Vagina (tissue), 2 donors: ENCODE results near the gene TNFSF13. TPM values are rescaled to one million over a fixed set of nuclear protein-coding genes. Genes with fewer than 3 reads are reported as not detected.

Experiments
- DNase-seq, 2 donors: peaks; one replicate each; pipeline ENCODE4 v3.0.0-alpha.2; 2017; ENCODE audit errors: extremely low spot score in 2 of 2
- H3K27ac ChIP-seq: fragments of 200-600 bp; sonication (generic); one replicate; pipeline ENCODE4 v1.5.1; 2019
- H3K27me3 ChIP-seq: fragments of 200-600 bp; sonication (generic); one replicate; pipeline ENCODE4 v1.5.1; 2019
- H3K36me3 ChIP-seq, 2 donors: fragments of 200-600 bp; sonication (generic); one replicate each; pipeline ENCODE4 v1.5.1; 2017 to 2019
- H3K4me1 ChIP-seq: fragments of 200-600 bp; sonication (generic); one replicate; pipeline ENCODE4 v1.5.1; 2019
- H3K4me3 ChIP-seq, 2 donors: fragments of 200-600 bp; sonication (generic); 1 replicate in 1 of 2; 2 replicates in 1 of 2; pipeline ENCODE4 v1.5.1; 2016 to 2019
- H3K9me3 ChIP-seq: fragments of 200-600 bp; sonication (generic); one replicate; pipeline ENCODE4 v1.5.1; 2019
- POLR2A ChIP-seq, 2 donors: fragments of 450-650 bp; IDR thresholded peaks; one replicate each; pipeline ENCODE4 v1.6.1; 2017; ENCODE audit warnings: antibody characterized with exemption in 2 of 2, mild to moderate bottlenecking in 2 of 2, moderate library complexity in 2 of 2
- POLR2AphosphoS5 ChIP-seq, 2 donors: sonication (generic); formaldehyde crosslinking; IDR thresholded peaks; one replicate each; pipeline ENCODE4 v1.9.0; 2017; ENCODE audit warnings: antibody characterized with exemption in 2 of 2, mild to moderate bottlenecking in 2 of 2, low read depth in 1 of 2; ENCODE audit not compliant: insufficient read depth in 1 of 2
- intact Hi-C: fragments of 100-400 bp; cut with DNase I; formaldehyde crosslinking; loops from one replicate; pipeline ENCODE4 v1.15.1; 2023
- total RNA-seq: library from RNA; depleted of rRNA; stranded (reverse); fragments of >200 nt; gene quantifications from one replicate; pipeline ENCODE4 v1.2.3, GENCODE V29; 2016
- TF ChIP-seq, protein P1 (sequence below), 3 experiments: fragments of 450-650 bp in 2 of 3; fragments of 200-600 bp in 1 of 3; sonication (generic) in 1 of 3; IDR thresholded peaks; one replicate each; pipeline ENCODE4 v1.5.1; 2017 to 2019; ENCODE audit warnings: antibody characterized with exemption in 3 of 3, mild to moderate bottlenecking in 2 of 3, moderate library complexity in 2 of 3

Gene TNFSF13
- total RNA-seq, 1 donor from 2014 or later, result 20.1 TPM

DNA sequence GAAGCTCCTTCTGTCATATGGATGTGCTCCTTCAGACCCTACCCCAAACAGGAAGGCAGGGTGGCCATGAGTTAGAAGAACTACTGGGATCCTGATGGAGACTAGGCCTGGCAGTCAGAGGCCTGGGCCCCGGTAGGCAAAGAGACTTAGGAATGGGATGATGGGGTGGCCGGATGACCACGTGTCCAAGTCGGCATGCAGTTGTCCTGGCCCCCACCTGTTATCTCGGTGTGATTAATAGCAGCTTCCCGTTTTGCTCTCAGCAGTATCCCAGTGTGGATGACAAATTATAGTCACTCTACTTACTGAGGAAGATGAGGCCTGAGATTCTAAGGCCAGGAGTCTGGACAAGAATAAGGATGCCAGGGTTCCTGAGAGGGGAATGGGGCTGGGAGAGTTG is 8.2 kb upstream of the TNFSF13 start:
- peak overlapping the region; percentile 82 for H3K27ac ChIP-seq
- TF ChIP-seq POLR2A (IDR thresholded peaks at IDR 0.05) (no peak), POLR2AphosphoS5 (IDR thresholded peaks at IDR 0.05; ENCODE audit: insufficient read depth in 1 of 2, low read depth in 1 of 2) (no peak)
- TF ChIP-seq, protein P1, sequence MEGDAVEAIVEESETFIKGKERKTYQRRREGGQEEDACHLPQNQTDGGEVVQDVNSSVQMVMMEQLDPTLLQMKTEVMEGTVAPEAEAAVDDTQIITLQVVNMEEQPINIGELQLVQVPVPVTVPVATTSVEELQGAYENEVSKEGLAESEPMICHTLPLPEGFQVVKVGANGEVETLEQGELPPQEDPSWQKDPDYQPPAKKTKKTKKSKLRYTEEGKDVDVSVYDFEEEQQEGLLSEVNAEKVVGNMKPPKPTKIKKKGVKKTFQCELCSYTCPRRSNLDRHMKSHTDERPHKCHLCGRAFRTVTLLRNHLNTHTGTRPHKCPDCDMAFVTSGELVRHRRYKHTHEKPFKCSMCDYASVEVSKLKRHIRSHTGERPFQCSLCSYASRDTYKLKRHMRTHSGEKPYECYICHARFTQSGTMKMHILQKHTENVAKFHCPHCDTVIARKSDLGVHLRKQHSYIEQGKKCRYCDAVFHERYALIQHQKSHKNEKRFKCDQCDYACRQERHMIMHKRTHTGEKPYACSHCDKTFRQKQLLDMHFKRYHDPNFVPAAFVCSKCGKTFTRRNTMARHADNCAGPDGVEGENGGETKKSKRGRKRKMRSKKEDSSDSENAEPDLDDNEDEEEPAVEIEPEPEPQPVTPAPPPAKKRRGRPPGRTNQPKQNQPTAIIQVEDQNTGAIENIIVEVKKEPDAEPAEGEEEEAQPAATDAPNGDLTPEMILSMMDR (IDR thresholded peaks at IDR 0.05), result no peak
- H3K9me3 ChIP-seq, result no peaks in the 10 kb centered on the region
- no peak overlapping the region for H3K4me3 ChIP-seq
- no peaks in the 10 kb centered on the region for H3K27me3 ChIP-seq
- peaks cover 24% of the 10 kb centered on the region for H3K4me1 ChIP-seq
- DNase-seq, result no peak
- intact Hi-C loops, result no loop called here
- no peaks in the 10 kb centered on the region for H3K36me3 ChIP-seq

DNA sequence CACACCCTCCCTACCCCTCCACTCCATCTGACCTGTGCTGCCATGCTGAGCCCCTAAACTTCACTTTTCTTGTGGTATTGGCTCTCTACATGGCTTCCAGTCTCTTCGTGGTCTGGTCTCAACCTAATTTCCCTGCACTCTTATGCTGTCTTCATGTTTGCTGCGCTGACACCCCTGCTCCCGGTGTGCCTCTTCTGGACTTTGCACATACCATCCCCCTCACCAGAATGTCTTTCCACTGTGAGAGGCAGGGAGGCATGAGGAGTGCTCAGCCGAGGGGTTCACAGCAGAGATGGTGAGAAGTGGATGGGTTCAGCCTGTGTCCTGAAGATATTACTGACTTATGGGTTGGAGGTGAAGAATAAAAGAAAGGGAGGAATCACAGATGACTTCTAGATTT is 7.2 kb upstream of the TNFSF13 start:
- TF ChIP-seq POLR2A (IDR thresholded peaks at IDR 0.05) (no peak), POLR2AphosphoS5 (IDR thresholded peaks at IDR 0.05; ENCODE audit: insufficient read depth in 1 of 2, low read depth in 1 of 2) (no peak)
- TF ChIP-seq, protein P1 (IDR thresholded peaks at IDR 0.05), result no peak
- DNase-seq, result no peak
- intact Hi-C loops, result no loop called here
- Histone ChIP-seq H3K4me3 (no peak overlapping the region), H3K27me3 (no peaks in the 10 kb centered on the region), H3K27ac (no peak overlapping the region), H3K9me3 (no peaks in the 10 kb centered on the region), H3K36me3 (no peaks in the 10 kb centered on the region), H3K4me1 (peaks cover 24% of the 10 kb centered on the region)

DNA sequence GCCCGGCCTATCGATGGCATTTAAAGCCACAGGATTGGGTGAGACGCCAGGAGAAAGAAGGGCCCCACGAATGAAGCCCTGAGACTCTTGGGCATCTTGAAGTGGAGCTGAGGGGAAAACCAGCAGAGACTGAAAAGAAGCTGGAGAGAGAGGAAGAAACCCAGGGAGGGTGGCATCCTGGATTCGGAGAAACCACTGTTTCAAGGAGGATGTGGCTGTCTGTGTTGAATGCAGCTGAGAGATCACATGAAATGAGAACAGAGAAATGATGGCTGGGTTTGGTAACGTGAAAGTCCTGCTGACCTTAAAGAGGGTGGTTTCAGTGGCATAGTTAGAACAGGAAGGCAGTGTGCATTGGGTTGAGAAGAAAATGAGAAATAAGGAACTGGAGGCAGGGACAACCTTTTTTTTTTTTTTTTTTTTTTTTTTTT is 5.9 kb upstream of the TNFSF13 start:
- Histone ChIP-seq H3K27ac (no peak overlapping the region), H3K4me1 (peaks cover 31% of the 10 kb centered on the region), H3K27me3 (no peaks in the 10 kb centered on the region), H3K36me3 (no peaks in the 10 kb centered on the region), H3K4me3 (no peak overlapping the region), H3K9me3 (no peaks in the 10 kb centered on the region)
- intact Hi-C loops, result no loop called here
- TF ChIP-seq, protein P1 (IDR thresholded peaks at IDR 0.05), result no peak
- DNase-seq, result no peak

DNA sequence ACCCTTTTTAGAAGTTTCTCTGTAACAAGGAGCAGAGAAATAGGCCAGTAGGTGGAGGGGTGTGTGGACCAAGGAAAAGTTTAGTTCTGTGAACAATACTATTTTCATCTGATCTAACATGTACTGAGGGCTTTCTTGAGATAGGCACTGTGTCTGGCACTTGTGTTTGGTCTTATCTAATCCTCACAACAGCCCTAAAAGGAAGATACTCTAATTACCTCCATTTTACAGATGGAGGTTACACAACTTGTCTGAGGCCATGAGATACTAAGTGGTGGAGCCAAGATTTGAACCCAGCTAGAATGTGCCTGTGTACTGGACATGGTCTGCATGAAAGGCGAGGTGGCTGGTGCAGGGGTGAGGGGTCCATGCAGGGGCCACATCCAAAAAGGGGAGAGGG is 5.2 kb upstream of the TNFSF13 start:
- no peak for DNase-seq
- intact Hi-C loops, result no loop called here
- Histone ChIP-seq H3K36me3 (no peaks in the 10 kb centered on the region), H3K9me3 (no peaks in the 10 kb centered on the region), H3K27me3 (no peaks in the 10 kb centered on the region), H3K4me1 (peaks cover 32% of the 10 kb centered on the region), H3K4me3 (no peak overlapping the region), H3K27ac (no peak overlapping the region)
- TF ChIP-seq POLR2AphosphoS5 (IDR thresholded peaks at IDR 0.05; ENCODE audit: insufficient read depth in 1 of 2, low read depth in 1 of 2) (no peak), POLR2A (IDR thresholded peaks at IDR 0.05) (no peak)
- TF ChIP-seq, protein P1 (IDR thresholded peaks at IDR 0.05), result no peak

DNA sequence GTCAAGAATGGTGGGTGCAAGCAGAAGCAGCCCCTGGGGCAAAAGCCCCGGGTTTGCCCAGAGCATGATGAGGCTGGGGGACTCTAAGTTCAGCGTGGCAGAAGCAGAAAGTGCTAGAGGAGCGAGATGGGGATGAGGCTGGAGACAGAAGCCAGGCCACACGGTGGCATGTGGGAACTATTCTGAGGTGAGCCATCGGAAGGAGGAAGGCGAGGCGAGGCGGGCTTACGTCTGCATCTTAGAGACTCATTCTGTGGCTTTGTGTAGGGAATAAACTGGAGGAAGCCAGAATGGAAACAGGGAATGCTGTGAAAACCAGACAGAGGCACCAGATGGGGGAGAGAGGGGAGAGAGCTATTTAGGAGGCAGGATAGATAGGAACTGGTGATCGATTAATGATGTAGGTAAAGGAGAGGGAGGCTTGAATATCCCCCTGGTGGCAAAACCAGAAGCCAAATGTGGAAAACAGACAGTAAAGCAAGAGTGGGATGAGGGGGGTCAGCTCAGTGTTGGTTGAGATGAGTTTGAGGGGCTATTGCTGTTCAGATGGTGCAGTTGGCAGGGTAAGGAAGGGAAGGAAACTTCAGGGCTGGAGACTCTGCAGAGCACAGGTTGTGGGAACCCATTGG is 3.1 kb upstream of the TNFSF13 start:
- H3K27ac ChIP-seq, result no peak overlapping the region
- no peak for DNase-seq
- H3K4me1 ChIP-seq, result peaks cover 36% of the 10 kb centered on the region
- H3K4me3 ChIP-seq, result no peak overlapping the region
- TF ChIP-seq POLR2A (IDR thresholded peaks at IDR 0.05), result no peak
- no peak for TF ChIP-seq POLR2AphosphoS5 (IDR thresholded peaks at IDR 0.05; ENCODE audit: insufficient read depth in 1 of 2, low read depth in 1 of 2)
- TF ChIP-seq, protein P1 (IDR thresholded peaks at IDR 0.05), result no peak
- intact Hi-C loops, result loop anchor here (5.0 kb wide), 1 partner anchor 118 kb away; the partner anchor contains the start of genes FGF11 and TMEM102
- H3K27me3 ChIP-seq, result no peaks in the 10 kb centered on the region
- no peaks in the 10 kb centered on the region for H3K9me3 ChIP-seq
- H3K36me3 ChIP-seq, result no peaks in the 10 kb centered on the region
